ENCODE measurements around the gene CDH23.

CDH23 gene

GRCh38 chr10:71735709-71736569 is 339.2 kb downstream of the CDH23 start:
- FAIRE-seq = no peak

DNA sequence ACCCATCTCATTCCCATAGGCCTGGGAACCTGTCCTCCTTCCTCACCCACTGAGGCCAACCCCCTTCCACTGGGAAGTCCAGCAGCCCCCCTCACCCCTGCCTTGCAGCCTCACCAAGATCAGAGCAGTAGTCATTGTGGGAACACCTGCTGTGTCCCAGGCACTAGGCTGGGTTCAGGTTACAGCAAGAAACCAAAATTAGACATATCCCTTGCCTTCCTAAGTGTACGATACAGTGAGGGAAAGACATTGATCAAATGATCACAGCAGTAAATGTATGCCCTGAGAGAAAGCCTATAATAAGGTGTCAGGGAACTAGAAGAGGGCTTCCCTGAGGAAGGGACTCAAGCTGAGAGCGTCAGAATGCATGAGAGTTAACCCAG is 339.8 kb downstream of the CDH23 start:
- FAIRE-seq = no peak

- no peak for FAIRE-seq
Observed at GRCh38 chr10:71737001-71737833, 340.5 kb downstream of the CDH23 start.

DNA sequence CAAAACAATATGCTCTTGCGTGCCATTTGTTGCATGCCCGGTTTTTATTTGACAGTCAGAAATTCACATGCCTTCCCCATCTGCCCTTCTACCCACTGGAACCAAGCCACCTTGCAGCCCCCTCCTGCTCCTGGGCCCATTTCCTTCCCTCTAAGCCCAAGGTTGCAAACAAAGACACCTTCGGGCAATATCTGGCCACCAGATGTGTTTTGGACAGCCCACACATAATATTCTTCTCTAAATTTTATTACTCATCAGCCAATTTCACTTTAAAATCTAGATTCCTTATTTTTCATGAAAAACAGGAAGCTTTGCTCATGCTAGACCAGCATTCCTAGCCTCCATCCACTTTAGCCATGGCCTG is 341.1 kb downstream of the CDH23 start:
- FAIRE-seq = no peak

DNA sequence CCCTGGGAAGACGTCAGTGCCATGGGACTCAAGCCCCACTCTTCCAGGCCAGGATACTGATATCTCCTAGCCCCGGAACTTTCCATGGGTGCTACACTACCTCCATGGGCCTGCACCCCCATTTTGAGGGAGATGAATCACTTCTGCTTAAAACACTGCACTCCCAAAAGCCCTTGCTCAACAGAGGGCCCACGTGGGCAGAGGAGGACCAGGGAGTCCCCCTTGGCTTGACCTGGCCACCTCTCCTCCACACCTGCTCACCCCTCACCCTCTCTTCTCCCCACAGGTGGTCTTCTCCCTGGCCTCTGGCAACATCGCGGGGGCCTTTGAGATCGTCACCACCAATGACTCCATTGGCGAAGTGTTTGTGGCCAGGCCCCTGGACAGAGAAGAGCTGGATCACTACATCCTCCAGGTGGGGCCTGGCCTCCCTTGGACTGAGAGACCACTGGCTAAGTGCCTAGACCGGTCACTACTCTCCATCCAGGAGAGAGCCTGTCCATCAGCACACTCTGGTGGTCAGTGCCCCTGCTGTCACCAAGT is 342.7 kb downstream of the CDH23 start:
- no peak for FAIRE-seq

DNA sequence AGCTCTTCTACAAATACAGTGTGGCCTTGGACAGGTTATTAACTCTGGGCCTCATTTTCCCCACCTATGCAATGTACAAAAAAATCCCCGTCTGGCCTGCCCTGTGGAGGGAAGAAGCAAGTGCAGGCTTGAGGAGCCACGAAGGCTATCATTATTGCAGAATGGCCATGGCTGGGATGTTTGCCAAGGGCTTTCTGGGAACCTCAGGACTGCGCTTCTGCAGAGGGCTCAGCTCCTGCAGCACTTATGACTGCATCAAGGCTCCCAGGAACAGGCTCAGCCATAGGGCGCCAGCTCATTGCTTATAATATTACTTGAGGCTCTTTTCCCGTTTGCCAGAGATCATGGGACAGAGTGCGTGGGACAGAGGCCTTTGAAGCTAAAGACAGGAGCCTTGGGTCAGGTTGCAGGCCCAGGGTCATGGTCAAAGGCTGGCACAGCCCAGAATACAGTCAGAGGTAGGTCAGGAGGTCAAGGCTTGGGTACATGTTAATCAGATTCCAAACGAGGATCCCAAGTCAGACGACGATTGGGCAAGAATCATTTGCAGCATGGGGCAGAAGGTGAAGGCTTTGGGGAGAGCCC is 343.4 kb downstream of the CDH23 start:
- no peak for FAIRE-seq

DNA sequence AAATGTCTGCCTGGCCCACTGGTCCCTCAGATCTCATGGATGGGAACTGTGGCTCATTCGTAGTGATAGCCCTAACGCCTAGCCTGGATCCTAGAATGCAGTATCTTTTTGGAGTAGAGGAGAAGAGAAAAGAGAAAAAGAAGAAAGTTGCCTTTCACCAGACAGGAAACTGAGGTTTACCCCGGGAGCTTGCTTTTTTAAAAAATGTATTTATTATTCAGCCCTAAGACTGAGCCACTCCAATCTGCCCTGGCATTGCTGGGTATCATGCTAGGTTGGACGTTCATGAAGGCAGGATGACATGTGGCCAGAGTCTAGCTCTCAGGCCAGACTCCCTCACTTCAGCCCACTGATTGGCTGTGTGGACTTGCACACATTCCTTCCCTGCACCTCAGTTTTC is 344.3 kb downstream of the CDH23 start:
- no peak for FAIRE-seq

DNA sequence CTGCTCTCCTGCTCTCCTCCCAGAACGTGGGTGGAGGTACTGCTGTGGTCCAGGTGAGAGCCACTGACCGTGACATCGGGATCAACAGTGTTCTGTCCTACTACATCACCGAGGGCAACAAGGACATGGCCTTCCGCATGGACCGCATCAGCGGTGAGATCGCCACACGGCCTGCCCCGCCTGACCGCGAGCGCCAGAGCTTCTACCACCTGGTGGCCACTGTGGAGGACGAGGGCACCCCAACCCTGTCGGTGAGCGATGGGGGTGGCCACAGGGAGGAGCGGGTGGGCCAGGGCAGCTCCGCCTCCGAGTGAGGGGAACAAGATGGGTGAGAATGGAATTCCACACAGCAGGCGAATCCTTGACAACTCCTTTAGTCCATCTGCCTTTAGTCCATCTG is 345.0 kb downstream of the CDH23 start:
- FAIRE-seq = no peak

- FAIRE-seq = no peak
Observed at GRCh38 chr10:71742301-71743088, 345.8 kb downstream of the CDH23 start.

- no peak for FAIRE-seq
Observed at GRCh38 chr10:71743089-71743838, 346.5 kb downstream of the CDH23 start.

DNA sequence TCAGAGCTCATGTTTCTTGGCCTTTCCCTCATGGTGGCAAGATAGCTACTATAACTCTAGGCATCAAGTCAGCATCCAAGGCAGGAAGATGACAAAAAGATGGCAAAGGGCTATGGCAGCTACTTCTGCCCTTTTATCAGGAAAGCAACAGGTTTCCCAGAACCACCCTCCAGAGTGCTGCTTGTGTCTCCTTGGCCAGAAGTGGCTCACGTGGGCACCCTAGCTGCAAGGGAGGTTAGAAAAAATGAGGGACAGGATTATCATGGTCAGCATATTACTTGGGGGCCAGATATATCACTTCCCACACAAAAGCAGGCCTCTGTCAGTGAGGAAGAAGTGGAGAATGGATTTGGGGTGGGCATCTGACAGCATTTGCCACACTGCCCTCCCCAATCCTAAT is 347.1 kb downstream of the CDH23 start:
- no peak for FAIRE-seq

DNA sequence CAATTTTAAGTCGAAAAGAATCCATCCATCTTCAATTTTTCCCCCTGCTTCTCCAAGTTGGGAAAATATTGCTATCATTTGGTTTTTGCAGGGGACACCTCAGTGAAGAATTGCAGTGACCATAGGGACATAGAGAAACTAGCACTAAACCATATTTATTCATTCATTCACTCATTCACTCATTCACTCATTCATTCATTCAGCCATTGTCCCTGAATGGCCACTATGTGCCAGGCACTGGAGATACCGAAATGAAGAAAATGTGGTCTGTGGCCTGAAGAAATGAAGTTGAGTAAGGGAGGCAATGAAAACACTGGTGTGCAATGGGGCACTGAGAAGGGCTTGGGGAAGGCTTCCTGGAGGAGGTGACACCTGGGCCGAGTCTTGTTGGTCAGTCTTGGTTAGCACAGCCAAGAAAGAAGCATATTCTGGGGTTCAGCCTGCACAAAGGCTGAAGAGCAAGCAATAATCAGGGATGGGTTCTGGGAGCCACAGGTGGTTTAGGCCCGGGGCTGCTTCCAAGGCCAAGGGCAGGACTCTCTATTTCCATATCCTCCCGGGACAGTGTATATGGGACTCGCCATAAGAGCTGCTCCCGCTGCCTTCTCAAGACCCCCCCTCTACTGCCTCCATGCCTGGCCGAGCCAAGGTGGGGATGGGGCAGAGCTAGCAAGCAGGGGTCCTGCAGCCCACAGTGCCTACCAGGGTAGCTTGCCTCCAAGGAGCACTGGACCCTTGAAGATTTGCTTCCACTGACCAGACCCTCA is 348.4 kb downstream of the CDH23 start:
- no peak for FAIRE-seq

DNA sequence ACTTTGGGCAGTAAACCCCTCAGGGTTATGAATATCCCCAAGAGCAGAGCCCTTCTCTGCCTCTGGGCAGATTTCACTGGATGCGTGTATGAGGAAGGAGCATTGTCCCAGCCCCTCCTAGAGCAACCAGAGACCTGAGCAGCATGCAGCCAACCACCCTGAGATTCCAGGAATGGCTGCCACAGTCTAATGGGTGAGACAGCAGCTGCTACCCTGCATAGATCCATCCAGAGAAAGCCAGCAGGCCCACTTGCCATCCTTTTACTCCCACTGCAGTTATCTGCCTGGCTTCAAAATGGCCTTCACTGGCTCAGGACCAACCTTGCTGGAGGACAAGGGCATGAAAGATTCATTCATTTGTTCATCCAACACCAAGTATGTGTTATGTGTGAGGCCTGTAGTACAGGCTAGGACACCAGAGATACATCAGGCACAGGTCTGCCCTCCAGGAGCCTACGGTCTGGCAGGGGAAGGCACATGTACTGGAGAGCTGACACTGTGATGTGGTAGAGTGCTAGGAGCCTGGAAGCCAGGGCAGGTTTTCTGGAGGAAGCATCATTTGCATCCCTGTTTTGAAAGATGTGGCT is 349.0 kb downstream of the CDH23 start:
- no peak for FAIRE-seq

DNA sequence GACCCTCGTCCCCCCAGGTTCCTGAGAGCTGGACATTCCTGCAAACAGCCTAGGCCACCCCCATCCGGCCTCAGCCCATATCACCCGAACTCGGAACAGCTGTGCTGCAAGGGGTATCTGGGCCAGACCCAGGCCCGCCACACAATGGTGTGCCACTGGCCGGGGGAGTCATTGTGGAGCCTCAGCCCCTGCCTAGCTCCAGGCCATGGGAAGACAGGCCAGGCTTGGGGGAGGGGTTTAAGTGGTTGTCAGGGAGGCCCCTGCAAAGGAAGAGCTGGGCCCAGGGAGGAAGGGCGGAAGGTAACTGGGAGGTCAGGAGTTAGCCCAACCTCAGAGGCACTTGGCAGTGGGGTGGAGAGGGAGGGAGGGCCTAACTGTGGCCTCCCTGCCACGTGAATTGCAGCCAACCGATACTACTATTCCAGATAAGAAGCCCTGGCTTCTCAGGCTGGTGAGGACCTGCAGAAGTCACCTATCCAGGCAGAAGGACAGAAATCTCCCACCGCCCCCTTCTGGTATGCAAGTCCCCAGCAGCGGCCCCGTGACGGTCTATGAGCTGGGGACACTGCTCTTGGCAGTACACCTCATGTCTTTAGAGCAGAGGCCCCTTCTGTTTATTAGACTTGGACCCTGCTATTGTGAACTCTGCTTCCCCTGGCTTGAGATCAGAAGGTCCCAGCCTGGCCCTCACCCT is 349.8 kb downstream of the CDH23 start:
- no peak for FAIRE-seq

DNA sequence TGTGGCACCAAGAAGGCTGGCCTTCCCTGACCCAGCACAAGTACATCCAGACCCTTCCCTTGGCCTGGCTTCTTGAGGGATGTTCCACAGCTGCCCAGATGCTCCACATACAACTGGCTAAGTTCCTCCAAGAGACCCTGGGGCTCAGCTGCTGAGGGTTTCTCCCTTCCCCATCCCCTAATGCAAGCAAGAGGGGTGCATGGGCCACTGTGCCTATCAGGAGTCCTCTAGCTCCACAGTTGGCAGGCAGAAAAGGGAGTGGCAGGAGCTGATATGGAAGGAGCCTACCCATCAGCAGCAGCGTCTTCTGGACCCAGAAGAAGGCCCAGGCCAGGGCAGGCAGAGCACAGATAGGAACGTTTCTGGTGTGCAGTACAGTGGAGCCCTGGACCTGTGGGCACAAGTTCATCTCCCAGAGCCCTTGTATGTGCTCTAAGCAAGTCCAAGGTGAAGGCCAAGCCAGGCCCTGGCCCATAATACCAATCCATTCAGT is 350.4 kb downstream of the CDH23 start:
- no peak for FAIRE-seq

DNA sequence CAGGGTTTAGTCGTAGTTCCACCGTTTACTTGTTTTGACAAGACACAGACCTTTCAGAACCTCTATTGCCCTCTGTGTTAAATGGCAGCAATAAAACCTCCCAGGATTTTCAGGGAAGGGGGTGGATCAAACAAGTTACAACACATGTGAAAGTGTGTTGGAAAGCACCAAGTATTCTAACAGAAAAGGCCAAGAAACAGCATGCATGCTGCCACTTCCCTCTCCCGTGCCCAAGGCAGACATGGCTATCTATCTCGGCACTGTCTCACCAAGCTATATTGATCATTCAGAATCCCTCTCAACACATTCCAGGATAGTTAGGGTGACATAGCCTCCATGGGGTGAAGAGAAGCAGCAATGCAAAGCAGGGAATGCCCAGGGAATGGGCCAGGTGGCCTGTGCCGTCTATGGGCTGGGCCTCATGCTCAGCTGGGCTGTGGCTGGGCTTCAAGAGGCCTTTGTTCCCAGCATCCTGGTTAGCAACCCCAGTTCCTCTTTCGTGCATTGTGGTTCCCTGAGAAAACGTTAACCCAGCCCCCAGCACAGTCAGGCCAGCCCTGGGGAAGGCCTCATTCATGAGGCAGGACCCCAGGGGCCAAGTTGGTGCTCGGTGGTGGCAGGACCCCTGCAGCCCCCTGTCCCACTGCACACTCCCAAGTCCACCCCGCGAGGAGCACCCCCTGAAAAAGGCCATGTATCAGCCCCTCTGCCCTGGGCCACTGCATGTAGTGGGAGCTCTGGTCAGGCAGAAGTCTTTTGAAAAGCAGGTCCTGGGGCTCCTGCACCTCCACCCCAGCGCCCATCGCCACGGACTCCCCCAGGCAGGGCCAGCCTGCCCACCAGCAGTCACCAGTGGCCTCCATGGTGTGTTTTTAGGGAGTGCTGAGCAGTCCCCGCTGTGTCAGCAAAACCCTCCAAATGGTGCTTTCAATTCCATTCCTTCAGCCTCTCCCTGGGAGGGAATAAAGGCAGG is 351.1 kb downstream of the CDH23 start:
- no peak for FAIRE-seq

- no peak for FAIRE-seq
Observed at GRCh38 chr10:71748671-71749191, 352.0 kb downstream of the CDH23 start.

DNA sequence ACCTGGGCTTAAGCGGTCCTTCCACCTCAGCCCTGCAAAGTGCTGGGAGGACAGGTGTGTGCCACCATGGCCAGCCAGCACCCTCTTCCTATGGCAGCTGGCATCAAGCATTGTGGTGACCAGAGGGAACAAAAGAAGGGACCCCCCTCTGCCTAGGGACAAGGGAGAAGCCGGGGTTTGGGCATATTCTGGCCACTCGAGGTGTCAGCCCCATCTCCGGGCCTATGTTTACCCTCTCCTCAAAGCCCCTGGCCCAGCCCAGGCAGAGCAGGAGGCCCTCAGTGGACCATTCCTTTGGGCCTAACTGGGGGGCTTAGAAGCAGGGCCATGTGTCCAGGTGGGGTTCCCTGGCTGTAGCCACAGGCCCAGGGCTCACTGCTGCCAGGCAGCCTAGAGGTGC is 352.7 kb downstream of the CDH23 start:
- FAIRE-seq = no peak
